Lower leg skin (tissue), 4 donors: ENCODE measurements around the gene NACC2. TPM values are rescaled to one million over a fixed set of nuclear protein-coding genes. Genes with fewer than 3 reads are reported as not detected.

Experiments
- DNase-seq, 2 donors: peaks; one replicate each; pipeline ENCODE4 v3.0.0-alpha.2; 2019; ENCODE audit warnings: low spot score in 2 of 2
- H3K4me3 ChIP-seq: fragments of 200-600 bp; sonication (generic); 2 replicates; pipeline ENCODE4 v1.5.1; 2017; ENCODE audit warnings: mild to moderate bottlenecking, low read depth; ENCODE audit not compliant: poor library complexity, severe bottlenecking
- POLR2A ChIP-seq, 2 donors: fragments of 450-650 bp; IDR thresholded peaks; one replicate each; pipeline ENCODE4 v1.6.1; 2016 to 2017; ENCODE audit warnings: antibody characterized with exemption in 2 of 2, mild to moderate bottlenecking in 1 of 2, moderate library complexity in 1 of 2
- WGBS, 2 donors: methylation state at CpG; one replicate each; pipeline ENCODE4 v1.1.5; 2018; 5-methylcytosine and 5-hydroxymethylcytosine counted together
- intact Hi-C: fragments of 100-400 bp; cut with DNase I; formaldehyde crosslinking; loops from one replicate; pipeline ENCODE4 v1.15.0; 2023; ENCODE audit warnings: low total_unique reads
- total RNA-seq, 4 donors: library from RNA; depleted of rRNA; stranded (reverse); fragments of >200 nt; gene quantifications; one replicate each; pipeline ENCODE4 v1.1.0, GENCODE V29; 2016
- TF ChIP-seq, protein P1 (sequence below), 3 donors: fragments of 450-650 bp; IDR thresholded peaks; one replicate each; pipeline ENCODE4 v1.5.1; 2016; ENCODE audit warnings: antibody characterized with exemption in 3 of 3, mild to moderate bottlenecking in 3 of 3, moderate library complexity in 2 of 3

Gene NACC2
- total RNA-seq, 4 donors from 2014 or later, result 9.1 to 17.3 (median 13.4) TPM

DNA sequence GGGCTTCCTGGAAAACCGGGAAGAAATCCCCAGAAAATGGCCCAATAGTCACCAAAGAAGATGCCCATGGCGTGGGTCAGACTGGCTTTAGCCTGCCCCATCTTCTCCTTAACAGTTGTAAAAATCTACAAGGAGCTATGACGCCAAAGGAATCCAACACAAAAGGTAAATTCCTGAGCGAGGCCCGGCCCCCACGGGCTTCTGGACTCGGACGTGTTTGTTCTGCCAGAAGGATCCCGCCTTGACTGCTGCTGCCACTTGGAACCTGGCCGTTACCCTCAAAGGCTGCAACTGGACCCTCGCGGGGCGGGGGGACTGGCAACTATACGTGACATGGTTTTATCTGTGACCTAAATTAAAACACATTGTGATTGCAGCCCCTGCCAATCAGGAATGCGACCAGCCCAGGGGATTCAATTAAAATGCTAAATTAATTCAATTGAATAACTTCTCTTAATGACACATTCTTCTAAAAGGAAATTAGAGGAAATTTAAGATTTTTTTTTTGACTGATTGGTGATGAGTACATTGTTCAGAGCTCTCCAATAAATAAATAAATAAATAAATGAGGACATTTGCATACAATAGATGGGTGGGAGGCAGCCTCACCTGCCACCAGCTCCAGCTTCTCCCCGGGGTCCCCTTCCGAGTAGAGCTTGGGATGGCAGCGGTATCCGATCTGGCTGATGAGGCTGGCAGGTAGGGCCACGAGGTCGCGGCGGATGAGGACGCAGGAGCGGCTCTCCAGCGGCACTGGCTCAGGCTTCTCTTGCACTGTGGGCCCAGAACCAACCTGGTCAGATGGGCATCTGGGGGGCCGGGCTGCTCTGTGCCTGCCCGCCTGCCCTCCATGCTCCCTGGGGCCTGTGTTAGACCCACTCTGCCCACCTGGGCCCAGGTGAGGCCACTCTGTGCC lies 79.2 kb downstream of the NACC2 start:
- no peak overlapping the region for H3K4me3 ChIP-seq
- intact Hi-C loops, result no loop called here
- no peak for DNase-seq
- WGBS, 2 donors, result 78 to 85% methylated on average over 26 to 28 of the region's 28 CpGs
- TF ChIP-seq POLR2A (IDR thresholded peaks at IDR 0.05), result no peak
- TF ChIP-seq, protein P1, sequence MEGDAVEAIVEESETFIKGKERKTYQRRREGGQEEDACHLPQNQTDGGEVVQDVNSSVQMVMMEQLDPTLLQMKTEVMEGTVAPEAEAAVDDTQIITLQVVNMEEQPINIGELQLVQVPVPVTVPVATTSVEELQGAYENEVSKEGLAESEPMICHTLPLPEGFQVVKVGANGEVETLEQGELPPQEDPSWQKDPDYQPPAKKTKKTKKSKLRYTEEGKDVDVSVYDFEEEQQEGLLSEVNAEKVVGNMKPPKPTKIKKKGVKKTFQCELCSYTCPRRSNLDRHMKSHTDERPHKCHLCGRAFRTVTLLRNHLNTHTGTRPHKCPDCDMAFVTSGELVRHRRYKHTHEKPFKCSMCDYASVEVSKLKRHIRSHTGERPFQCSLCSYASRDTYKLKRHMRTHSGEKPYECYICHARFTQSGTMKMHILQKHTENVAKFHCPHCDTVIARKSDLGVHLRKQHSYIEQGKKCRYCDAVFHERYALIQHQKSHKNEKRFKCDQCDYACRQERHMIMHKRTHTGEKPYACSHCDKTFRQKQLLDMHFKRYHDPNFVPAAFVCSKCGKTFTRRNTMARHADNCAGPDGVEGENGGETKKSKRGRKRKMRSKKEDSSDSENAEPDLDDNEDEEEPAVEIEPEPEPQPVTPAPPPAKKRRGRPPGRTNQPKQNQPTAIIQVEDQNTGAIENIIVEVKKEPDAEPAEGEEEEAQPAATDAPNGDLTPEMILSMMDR (IDR thresholded peaks at IDR 0.05), result no peak

DNA sequence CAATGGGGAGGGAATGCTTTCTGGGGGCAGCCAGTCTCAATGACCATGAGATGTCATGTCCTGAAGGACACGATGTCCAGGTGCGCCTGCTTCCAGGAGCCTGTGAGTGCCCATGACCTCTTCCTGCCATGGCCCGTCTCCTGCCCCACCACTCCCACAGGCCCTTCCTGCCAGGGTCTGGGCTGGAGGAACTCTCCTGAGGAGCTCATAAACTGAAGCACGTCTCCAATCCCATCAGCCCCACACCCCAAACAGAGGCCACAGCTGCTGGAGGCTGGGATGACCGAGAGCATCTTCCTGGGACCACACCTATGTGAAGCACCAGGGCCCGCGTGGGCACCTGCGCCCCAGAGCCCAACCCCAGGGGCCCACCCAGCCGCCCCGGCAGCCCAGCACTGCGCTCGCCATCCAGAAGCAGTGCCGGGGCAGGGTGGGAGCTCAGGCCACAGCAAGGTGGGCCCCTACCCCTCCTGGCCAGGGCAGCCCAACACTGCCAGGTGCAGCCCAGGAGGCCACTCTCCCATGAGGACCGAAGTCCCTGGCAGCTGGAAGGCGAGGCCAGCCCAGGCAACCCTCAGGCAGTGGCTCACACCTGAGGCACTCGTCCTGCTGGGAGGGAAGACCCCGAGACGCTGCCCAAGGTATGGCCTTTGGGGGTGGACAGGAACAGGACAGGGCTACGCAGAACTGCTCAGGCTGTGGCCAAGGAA lies 80.0 kb downstream of the NACC2 start:
- intact Hi-C loops, result no loop called here
- TF ChIP-seq, protein P1 (IDR thresholded peaks at IDR 0.05), result no peak
- no peak for TF ChIP-seq POLR2A (IDR thresholded peaks at IDR 0.05)
- no peak for DNase-seq
- no peak overlapping the region for H3K4me3 ChIP-seq
- WGBS, 2 donors, result 80 to 85% methylated on average over 16 to 19 of the region's 19 CpGs

DNA sequence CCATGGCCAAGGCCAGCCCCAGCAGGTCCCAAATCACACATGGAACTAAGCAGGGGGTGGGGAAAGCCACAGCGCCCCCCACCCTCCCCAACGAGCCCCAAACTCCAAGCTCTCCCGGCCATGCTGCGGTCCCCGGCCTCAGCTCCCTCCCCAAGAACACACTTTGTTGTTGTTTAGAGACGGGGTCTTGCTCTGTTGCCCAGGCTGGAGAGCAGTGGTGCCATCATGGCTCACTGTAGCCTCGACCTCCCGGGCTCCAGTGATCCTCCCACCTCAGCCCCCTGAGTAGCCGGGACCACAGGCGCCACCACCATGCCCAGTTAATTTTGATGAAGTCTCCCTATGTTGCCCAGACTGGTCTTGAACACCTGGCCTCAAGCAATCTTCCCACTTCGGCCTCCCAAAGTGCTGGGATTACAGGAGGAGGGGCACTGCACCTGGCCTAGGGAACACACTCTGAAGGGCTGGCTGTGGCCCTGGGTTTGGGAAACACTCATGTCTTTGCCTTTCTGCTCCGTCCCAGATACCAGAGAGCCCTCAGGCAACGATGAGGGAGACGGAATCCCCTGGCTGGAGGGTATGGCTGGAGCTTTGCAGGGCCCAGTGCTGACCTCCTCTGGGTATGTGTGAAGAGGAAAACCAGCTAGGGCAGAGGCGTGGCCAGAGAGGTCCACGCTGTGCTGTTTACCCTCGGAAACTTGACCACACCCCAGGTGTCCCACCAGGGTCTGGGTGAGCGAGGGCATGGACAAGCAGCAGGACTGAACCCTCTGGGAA lies 80.8 kb downstream of the NACC2 start:
- H3K4me3 ChIP-seq, result no peak overlapping the region
- WGBS, 2 donors, result 88 to 95% methylated on average over 17 to 18 of the region's 18 CpGs
- intact Hi-C loops, result no loop called here
- no peak for DNase-seq
- TF ChIP-seq, protein P1 (IDR thresholded peaks at IDR 0.05), result no peak
- no peak for TF ChIP-seq POLR2A (IDR thresholded peaks at IDR 0.05)

DNA sequence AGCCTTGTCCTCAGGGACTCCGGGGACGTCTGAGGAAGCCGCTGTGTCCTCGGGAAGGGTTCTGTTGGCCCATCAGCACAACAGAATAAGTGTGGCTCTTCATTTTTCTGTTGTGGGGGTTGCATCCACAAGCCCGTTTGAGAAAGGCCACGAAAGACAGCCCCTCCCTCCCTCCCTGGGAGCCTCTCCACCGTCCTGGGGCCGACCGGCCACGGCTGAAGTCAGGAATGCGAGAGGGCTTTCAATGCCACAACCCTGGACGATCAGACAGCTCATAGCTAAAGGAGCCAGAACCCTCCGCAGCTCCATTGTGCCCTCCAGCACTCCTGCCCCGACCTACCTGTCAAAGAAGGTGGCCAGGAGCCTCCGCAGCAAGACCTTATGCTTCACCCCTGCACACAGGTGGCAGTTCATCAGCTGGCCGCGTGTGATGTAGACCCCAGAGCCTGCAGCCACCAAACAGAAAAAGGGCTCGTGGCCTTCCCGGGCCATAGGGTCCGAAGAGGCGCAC lies 81.5 kb downstream of the NACC2 start:
- H3K4me3 ChIP-seq, result no peak overlapping the region
- DNase-seq, result no peak
- intact Hi-C loops, result no loop called here
- WGBS, 2 donors, result 91 to 95% methylated on average over 21 of the region's 21 CpGs
- TF ChIP-seq, protein P1 (IDR thresholded peaks at IDR 0.05), result no peak
- no peak for TF ChIP-seq POLR2A (IDR thresholded peaks at IDR 0.05)

DNA sequence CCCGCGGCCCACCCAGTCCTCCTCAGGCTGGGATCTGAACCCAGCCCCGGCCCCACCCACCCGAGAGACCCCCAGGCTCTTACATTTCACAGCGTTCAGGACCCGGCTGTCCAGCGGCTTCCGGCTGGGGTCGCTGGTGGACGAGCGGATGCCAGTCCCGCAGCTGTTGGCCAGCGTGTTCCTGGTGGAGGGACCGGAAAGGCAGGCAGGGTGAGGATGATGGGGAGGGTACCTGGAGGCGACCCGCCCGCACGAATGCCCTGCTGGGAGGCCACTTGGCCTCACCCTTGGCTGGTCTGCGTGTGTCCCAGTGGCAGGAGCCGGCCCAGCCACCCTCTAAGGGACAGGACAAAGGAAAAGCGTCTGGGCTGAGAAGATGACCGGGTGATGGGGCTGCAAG lies 82.0 kb downstream of the NACC2 start:
- TF ChIP-seq, protein P1 (IDR thresholded peaks at IDR 0.05), result no peak
- TF ChIP-seq POLR2A (IDR thresholded peaks at IDR 0.05), result no peak
- WGBS, 2 donors, result 87 to 94% methylated on average over 11 to 13 of the region's 22 CpGs
- H3K4me3 ChIP-seq, result no peak overlapping the region
- no peak for DNase-seq
- intact Hi-C loops, result no loop called here
